ENCODE measurements around the gene SASH3.
"Not testable (repeated sequence)": the region's sequence is repeated elsewhere in the genome, so short reads cannot be mapped to it uniquely, and the experiment has no call there.

SASH3 gene

GRCh38 chrX:129779747-129780146 lies at the start of gene SASH3:
TSS of gene SASH3 (plus strand) at chrX:129779949. CDS start at chrX:129780098, 149 bp downstream.
- DNase-seq: no peak

GRCh38 chrX:129731228-129731627 lies 48.5 kb upstream of the SASH3 start:
- DNase-seq: no peak

GRCh38 chrX:129732857-129733256 lies 46.9 kb upstream of the SASH3 start:
- no peak for DNase-seq

GRCh38 chrX:129733335-129733734 lies 46.4 kb upstream of the SASH3 start:
- no peak for DNase-seq

GRCh38 chrX:129736491-129736890 lies 43.3 kb upstream of the SASH3 start:
- no peak for DNase-seq

- no peak for DNase-seq
Observed at GRCh38 chrX:129737916-129738315, 41.8 kb upstream of the SASH3 start.

- DNase-seq: no peak
Observed at GRCh38 chrX:129738466-129739308, 41.1 kb upstream of the SASH3 start, which contains the start of gene XPNPEP2. TSS of gene XPNPEP2 (plus strand) at chrX:129738979. CDS start at chrX:129739214, 235 bp downstream.

GRCh38 chrX:129739578-129739977 lies 40.2 kb upstream of the SASH3 start:
- DNase-seq: no peak

GRCh38 chrX:129741880-129742758 lies 37.6 kb upstream of the SASH3 start:
- DNase-seq: no peak

- DNase-seq: not testable (repeated sequence)
Observed at GRCh38 chrX:129742759-129743152, 37.0 kb upstream of the SASH3 start.

GRCh38 chrX:129743821-129744220 lies 35.9 kb upstream of the SASH3 start:
- no peak for DNase-seq

GRCh38 chrX:129744861-129745321 lies 34.9 kb upstream of the SASH3 start:
- no peak for DNase-seq

- no peak for DNase-seq
Observed at GRCh38 chrX:129746557-129747470, 32.9 kb upstream of the SASH3 start.

GRCh38 chrX:129747533-129747932 lies 32.2 kb upstream of the SASH3 start:
- DNase-seq: no peak

GRCh38 chrX:129748305-129748704 lies 31.4 kb upstream of the SASH3 start:
- DNase-seq: no peak

- no peak for DNase-seq
Observed at GRCh38 chrX:129749069-129749468, 30.7 kb upstream of the SASH3 start.

GRCh38 chrX:129750971-129751370 lies 28.8 kb upstream of the SASH3 start:
- DNase-seq: no peak

GRCh38 chrX:129754056-129755024 lies 25.4 kb upstream of the SASH3 start:
- no peak for DNase-seq

- no peak for DNase-seq
Observed at GRCh38 chrX:129755779-129756650, 23.7 kb upstream of the SASH3 start.

GRCh38 chrX:129759576-129760061 lies 20.1 kb upstream of the SASH3 start:
- no peak for DNase-seq
